SU-DHL-6 (cell line): Measurements from ENCODE around the gene MOB3A.

Experiments
- EZH2phosphoT487 ChIP-seq: fragments of 200-600 bp; sonication (generic), shearing (Covaris generic); conservative IDR thresholded peaks from 2 replicates; pipeline ENCODE4 v1.6.1; 2018; ENCODE audit warnings: mild to moderate bottlenecking, antibody characterized with exemption, low read length, moderate library complexity, mixed read lengths
- TF ChIP-seq, protein P1 (sequence below): fragments of 200-600 bp; sonication (generic); IDR thresholded peaks from one replicate; pipeline ENCODE4 v1.5.1; 2017; ENCODE audit warnings: antibody characterized with exemption, mild to moderate bottlenecking, low read length, moderate library complexity; ENCODE audit not compliant: insufficient read depth, poor library complexity, severe bottlenecking

DNA sequence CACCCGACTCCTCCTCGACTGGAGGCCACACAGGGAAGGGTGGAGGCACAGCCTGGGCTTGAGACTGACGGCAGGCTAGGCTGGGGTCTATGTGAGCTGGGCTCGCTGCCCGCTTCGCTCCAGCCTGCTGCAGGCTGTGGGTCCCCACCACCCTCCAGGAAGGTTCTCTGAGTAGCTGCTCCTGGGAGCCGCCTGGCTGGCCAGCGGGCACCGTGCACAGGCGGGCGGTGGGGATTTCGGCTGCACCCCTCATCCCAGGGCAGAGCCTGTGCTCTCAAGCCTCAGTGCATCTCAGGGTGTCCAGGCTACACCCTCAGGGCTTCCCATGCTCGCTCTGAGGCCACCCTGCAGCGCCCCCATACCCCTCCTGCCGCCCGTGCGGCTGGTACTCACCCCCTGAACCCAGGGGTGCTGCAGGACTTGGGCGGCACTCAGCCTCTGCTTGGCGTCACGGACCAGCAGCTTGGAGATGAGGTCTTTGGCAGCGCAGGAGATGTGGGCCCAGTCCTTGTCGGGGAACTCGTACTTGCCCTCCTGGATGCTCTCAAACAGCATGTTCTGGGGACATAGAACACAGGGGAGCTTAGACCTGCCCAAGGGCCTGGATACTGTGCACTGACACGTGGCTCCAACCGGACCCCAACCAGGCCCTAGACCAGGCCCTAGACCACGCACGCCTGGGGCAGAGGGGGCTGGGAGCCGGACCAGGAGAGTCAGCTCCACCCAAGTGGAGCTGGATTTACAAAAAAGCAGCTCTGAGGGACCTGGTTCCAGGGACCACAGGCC is 55.3 kb downstream of the MOB3A start:
- TF ChIP-seq, protein P1, sequence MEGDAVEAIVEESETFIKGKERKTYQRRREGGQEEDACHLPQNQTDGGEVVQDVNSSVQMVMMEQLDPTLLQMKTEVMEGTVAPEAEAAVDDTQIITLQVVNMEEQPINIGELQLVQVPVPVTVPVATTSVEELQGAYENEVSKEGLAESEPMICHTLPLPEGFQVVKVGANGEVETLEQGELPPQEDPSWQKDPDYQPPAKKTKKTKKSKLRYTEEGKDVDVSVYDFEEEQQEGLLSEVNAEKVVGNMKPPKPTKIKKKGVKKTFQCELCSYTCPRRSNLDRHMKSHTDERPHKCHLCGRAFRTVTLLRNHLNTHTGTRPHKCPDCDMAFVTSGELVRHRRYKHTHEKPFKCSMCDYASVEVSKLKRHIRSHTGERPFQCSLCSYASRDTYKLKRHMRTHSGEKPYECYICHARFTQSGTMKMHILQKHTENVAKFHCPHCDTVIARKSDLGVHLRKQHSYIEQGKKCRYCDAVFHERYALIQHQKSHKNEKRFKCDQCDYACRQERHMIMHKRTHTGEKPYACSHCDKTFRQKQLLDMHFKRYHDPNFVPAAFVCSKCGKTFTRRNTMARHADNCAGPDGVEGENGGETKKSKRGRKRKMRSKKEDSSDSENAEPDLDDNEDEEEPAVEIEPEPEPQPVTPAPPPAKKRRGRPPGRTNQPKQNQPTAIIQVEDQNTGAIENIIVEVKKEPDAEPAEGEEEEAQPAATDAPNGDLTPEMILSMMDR, result no peak
- TF ChIP-seq EZH2phosphoT487, result no peak
